SK-N-SH (cell line): ENCODE measurements around the gene ST6GALNAC3. TPM values are rescaled to one million over a fixed set of nuclear protein-coding genes. Genes with fewer than 3 reads are reported as not detected.

Source experiments
- CTCF ChIA-PET: fragments of 300-600, 350-600 bp; formaldehyde crosslinking; extraction: SDS; loops from one replicate; lab custom pipeline; 2021; lab: Yijun Ruan, JAX
- POLR2A ChIA-PET: fragments of 350-600 bp; sonication (Branson Sonifier 250); formaldehyde crosslinking; extraction: SDS; loops from one replicate; lab custom pipeline; 2020; ENCODE audit warnings: antibody characterized with exemption, inconsistent platforms; lab: Yijun Ruan, JAX
- DNase-seq: peaks from one replicate; pipeline ENCODE4 v3.0.0; 2012
- H2AFZ ChIP-seq: fragments of 200-600 bp; sonication (generic); 2 replicates; pipeline ENCODE4 v1.8.1; 2016; ENCODE audit warnings: antibody characterized with exemption, mild to moderate bottlenecking, low read depth
- H3F3A ChIP-seq: fragments of 200-600 bp; sonication (generic); replicated peaks from 2 replicates; pipeline ENCODE3; 2016; ENCODE audit warnings: antibody characterized with exemption, mild to moderate bottlenecking; ENCODE audit not compliant: insufficient read depth
- H3K27ac ChIP-seq, 2 experiments: fragments of 200-500 bp in 1 of 2; fragments of 200-600 bp in 1 of 2; sonication (Bioruptor generic) in 1 of 2; sonication (generic), shearing (Covaris generic) in 1 of 2; 2 replicates each; pipeline versions ENCODE4 v1.5.1 to v1.6.1; 2014 to 2016; ENCODE audit warnings: low read depth in 2 of 2, inconsistent platforms in 1 of 2, low read length in 1 of 2, mild to moderate bottlenecking in 1 of 2, mixed read lengths in 1 of 2
- H3K27me3 ChIP-seq: fragments of 200-600 bp; sonication (generic), shearing (Covaris generic); 2 replicates; pipeline ENCODE4 v1.6.1; 2016; ENCODE audit warnings: mixed run types; ENCODE audit not compliant: insufficient read depth
- H3K36me3 ChIP-seq, 2 experiments: fragments of 200-500 bp in 1 of 2; fragments of 200-600 bp in 1 of 2; sonication (Bioruptor generic) in 1 of 2; sonication (generic) in 1 of 2; replicated peaks in 1 of 2; 2 replicates each; pipeline versions ENCODE3 to v1.5.1; 2014 to 2016; ENCODE audit warnings: low read length in 1 of 2, mild to moderate bottlenecking in 1 of 2; ENCODE audit not compliant: insufficient read depth in 2 of 2, control insufficient read depth in 1 of 2
- H3K4me1 ChIP-seq, 2 experiments: fragments of 200-500 bp in 1 of 2; fragments of 200-600 bp in 1 of 2; sonication (Bioruptor generic) in 1 of 2; sonication (generic), shearing (Covaris generic) in 1 of 2; 2 replicates each; pipeline versions ENCODE4 v1.5.1 to v1.6.1; 2014 to 2016; ENCODE audit warnings: low read depth in 1 of 2, low read length in 1 of 2, mixed run types in 1 of 2; ENCODE audit not compliant: insufficient read depth in 2 of 2, control insufficient read depth in 1 of 2
- H3K4me2 ChIP-seq: fragments of 200-600 bp; sonication (generic), shearing (Covaris generic); 2 replicates; pipeline ENCODE4 v1.6.1; 2017; ENCODE audit warnings: mixed run types
- H3K4me3 ChIP-seq, 2 experiments: fragments of 200-500 bp in 1 of 2; fragments of 200-600 bp in 1 of 2; sonication (Bioruptor generic) in 1 of 2; sonication (generic), shearing (Covaris generic) in 1 of 2; 2 replicates each; pipeline versions ENCODE4 v1.5.1 to v1.8.1; 2014 to 2016; ENCODE audit warnings: low read depth in 2 of 2, inconsistent platforms in 1 of 2, low read length in 1 of 2, mild to moderate bottlenecking in 1 of 2, mixed read lengths in 1 of 2, moderate library complexity in 1 of 2
- H3K79me2 ChIP-seq: fragments of 200-600 bp; sonication (generic); 2 replicates; pipeline ENCODE4 v1.8.1; 2017; ENCODE audit warnings: mild to moderate bottlenecking; ENCODE audit not compliant: insufficient read depth
- H3K9ac ChIP-seq: fragments of 200-600 bp; sonication (generic); 2 replicates; pipeline ENCODE4 v1.6.1; 2017; ENCODE audit warnings: mixed run types
- H3K9me2 ChIP-seq: fragments of 200-600 bp; sonication (generic); 2 replicates; pipeline ENCODE4 v1.6.1; 2017; ENCODE audit warnings: mixed run types
- H3K9me3 ChIP-seq: fragments of 200-600 bp; sonication (generic); 2 replicates; pipeline ENCODE4 v1.6.1; 2017; ENCODE audit warnings: mixed run types, mild to moderate bottlenecking, moderate library complexity
- H4K20me1 ChIP-seq: fragments of 200-600 bp; sonication (generic); 2 replicates; pipeline ENCODE4 v1.6.1; 2017; ENCODE audit warnings: mild to moderate bottlenecking, mixed run types; ENCODE audit not compliant: insufficient read depth
- CTCF ChIP-seq: fragments of 200-600 bp; sonication (generic); IDR thresholded peaks from 2 replicates; pipeline ENCODE4 v1.6.1; 2017; ENCODE audit warnings: antibody characterized with exemption, mild to moderate bottlenecking, moderate library complexity
- ELF1 ChIP-seq: IDR thresholded peaks from 2 replicates; pipeline ENCODE4 v1.4.0; 2012
- FOSL2 ChIP-seq: IDR thresholded peaks from 2 replicates; pipeline ENCODE4 v1.4.0; 2012; ENCODE audit warnings: low read depth, mild to moderate bottlenecking, moderate library complexity, borderline replicate concordance
- GABPA ChIP-seq: IDR thresholded peaks from 2 replicates; pipeline ENCODE4 v1.4.0; 2012; ENCODE audit warnings: low read depth, mild to moderate bottlenecking
- IRF3 ChIP-seq: fragments of 150-350 bp; IDR thresholded peaks from 2 replicates; pipeline ENCODE4 v1.6.1; 2016; ENCODE audit warnings: mild to moderate bottlenecking, low read depth, low read length
- NRF1 ChIP-seq: IDR thresholded peaks from 2 replicates; pipeline ENCODE4 v1.6.1; 2012; ENCODE audit warnings: low read depth, mild to moderate bottlenecking, low read length
- RFX5 ChIP-seq: IDR thresholded peaks from 2 replicates; pipeline ENCODE4 v1.6.1; 2012; ENCODE audit warnings: mild to moderate bottlenecking, improper control_type of control experiment, low read length
- RXRA ChIP-seq: IDR thresholded peaks from 2 replicates; pipeline ENCODE4 v1.4.0; 2012; ENCODE audit warnings: low read depth, mild to moderate bottlenecking, borderline replicate concordance
- TEAD4 ChIP-seq: IDR thresholded peaks from 2 replicates; pipeline ENCODE4 v1.4.0; 2012; ENCODE audit warnings: mild to moderate bottlenecking, borderline replicate concordance; ENCODE audit not compliant: insufficient read depth
- USF1 ChIP-seq: IDR thresholded peaks from 2 replicates; pipeline ENCODE4 v1.4.0; 2012; ENCODE audit warnings: low read depth, borderline replicate concordance
- ZBTB33 ChIP-seq: IDR thresholded peaks from 2 replicates; pipeline ENCODE4 v1.4.0; 2012; ENCODE audit warnings: low read depth, borderline replicate concordance
- WGBS: methylation state at CpG from one replicate; pipeline ENCODE4 v1.1.6; 2017; ENCODE audit warnings: low lambda C conversion rate; 5-methylcytosine and 5-hydroxymethylcytosine counted together
- polyA plus RNA-seq, 3 experiments: library from polyadenylated mRNA; depleted of rRNA; stranded (reverse); fragments of >200 nt; gene quantifications; 2 replicates each; pipeline ENCODE4 v1.2.3, GENCODE V29; 2012

ST6GALNAC3 gene
- polyA plus RNA-seq, 1 of the 3 experiments (the other 2 are of a cell fraction), result 8.1 TPM

GRCh38 chr1:76189310-76189709 lies 114.8 kb downstream of the ST6GALNAC3 start:
- no peaks in the 10 kb centered on the region for H3K27me3 ChIP-seq

GRCh38 chr1:76190749-76191424 lies 116.3 kb downstream of the ST6GALNAC3 start:
- ChIA-PET CTCF (no interaction called here), POLR2A (interaction anchor here (0.6 kb wide), 1 partner anchor 12 kb away, joined by 3 read pairs; no protein-coding TSS in a partner anchor)
- Histone ChIP-seq H3K36me3 (no peaks in the 10 kb centered on the region), H3K27ac (no peak overlapping the region), H3F3A (no peaks in the 10 kb centered on the region), H3K79me2 (no peaks in the 10 kb centered on the region), H2AFZ (no peak overlapping the region), H3K9ac (no peak overlapping the region), H3K9me2 (no peaks in the 10 kb centered on the region), H3K4me3 (no peak overlapping the region), H3K9me3 (no peaks in the 10 kb centered on the region), H3K27me3 (no peaks in the 10 kb centered on the region), H3K4me2 (no peak overlapping the region), H3K4me1 (peaks cover 0 to 5% of the 10 kb centered on the region in 2 experiments; a peak in 1 of 4 replicates), H4K20me1 (no peaks in the 10 kb centered on the region)
- WGBS, result 80% methylated on average over 4 of the region's 4 CpGs
- DNase-seq, result no peak
- TF ChIP-seq RXRA, result no peak
- TF ChIP-seq NRF1, result no peak
- no peak for TF ChIP-seq ZBTB33
- no peak for TF ChIP-seq GABPA
- no peak for TF ChIP-seq TEAD4
- no peak for TF ChIP-seq CTCF
- TF ChIP-seq FOSL2, result no peak
- no peak for TF ChIP-seq USF1
- no peak for TF ChIP-seq IRF3
- TF ChIP-seq ELF1, result no peak

More at GRCh38 chr1:76189310-76189709, 114.8 kb downstream of the ST6GALNAC3 start:
- WGBS, result 43% methylated on average over 2 of the region's 2 CpGs
- ChIA-PET CTCF (no interaction called here), POLR2A (no interaction called here)
- Histone ChIP-seq H4K20me1 (no peaks in the 10 kb centered on the region), H3K36me3 (no peaks in the 10 kb centered on the region), H3K4me1 (peaks cover 0 to 12% of the 10 kb centered on the region in 2 experiments; a peak in 1 of 4 replicates), H3K79me2 (no peaks in the 10 kb centered on the region), H3K27ac (no peak overlapping the region), H3K9me3 (no peaks in the 10 kb centered on the region), H3K9ac (no peak overlapping the region), H3K4me2 (no peak overlapping the region), H3K4me3 (no peak overlapping the region), H2AFZ (no peak overlapping the region), H3F3A (no peaks in the 10 kb centered on the region), H3K9me2 (no peaks in the 10 kb centered on the region)
- TF ChIP-seq ELF1 (no peak), RFX5 (no peak)
- DNase-seq, result no peak
